ENCODE data around the gene RNF213. TPM values are rescaled to one million over a fixed set of nuclear protein-coding genes. Genes with fewer than 3 reads are reported as not detected.
A peak's percentile ranks its signal among the peaks of the same experiment; 100 is the strongest.
"Not testable (repeated sequence)": the region's sequence is repeated elsewhere in the genome, so short reads cannot be mapped to it uniquely, and the experiment has no call there.

Gene RNF213
- total RNA-seq, 1 donor: 198 TPM

DNA sequence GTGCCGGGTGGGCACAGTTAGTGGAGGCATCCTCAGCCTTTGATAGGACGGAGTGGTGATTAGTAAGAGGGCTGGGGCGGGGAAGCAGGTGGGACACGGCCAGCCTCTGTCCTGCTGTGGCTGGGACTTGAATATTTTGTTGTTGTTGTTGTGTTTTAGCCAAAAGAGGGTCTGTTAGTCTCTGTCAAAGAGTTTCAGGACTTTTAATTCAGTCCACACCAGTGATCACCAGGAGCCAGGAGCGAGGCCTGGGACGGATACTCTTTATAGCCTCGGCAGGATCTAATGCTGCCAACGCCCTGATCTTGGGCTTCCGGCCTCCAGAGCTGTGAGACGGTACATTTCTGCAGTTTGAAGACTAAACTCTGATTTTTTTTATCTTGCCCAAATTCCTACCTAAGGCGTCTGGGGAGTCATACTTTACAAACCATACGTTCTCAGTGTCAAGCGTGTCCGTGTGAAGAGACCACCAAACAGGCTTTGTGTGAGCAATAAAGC, 2.9 kb upstream of the RNF213 start:
- no peak for DNase-seq (ENCODE audit: low read depth)
- TF ChIP-seq, protein P1, sequence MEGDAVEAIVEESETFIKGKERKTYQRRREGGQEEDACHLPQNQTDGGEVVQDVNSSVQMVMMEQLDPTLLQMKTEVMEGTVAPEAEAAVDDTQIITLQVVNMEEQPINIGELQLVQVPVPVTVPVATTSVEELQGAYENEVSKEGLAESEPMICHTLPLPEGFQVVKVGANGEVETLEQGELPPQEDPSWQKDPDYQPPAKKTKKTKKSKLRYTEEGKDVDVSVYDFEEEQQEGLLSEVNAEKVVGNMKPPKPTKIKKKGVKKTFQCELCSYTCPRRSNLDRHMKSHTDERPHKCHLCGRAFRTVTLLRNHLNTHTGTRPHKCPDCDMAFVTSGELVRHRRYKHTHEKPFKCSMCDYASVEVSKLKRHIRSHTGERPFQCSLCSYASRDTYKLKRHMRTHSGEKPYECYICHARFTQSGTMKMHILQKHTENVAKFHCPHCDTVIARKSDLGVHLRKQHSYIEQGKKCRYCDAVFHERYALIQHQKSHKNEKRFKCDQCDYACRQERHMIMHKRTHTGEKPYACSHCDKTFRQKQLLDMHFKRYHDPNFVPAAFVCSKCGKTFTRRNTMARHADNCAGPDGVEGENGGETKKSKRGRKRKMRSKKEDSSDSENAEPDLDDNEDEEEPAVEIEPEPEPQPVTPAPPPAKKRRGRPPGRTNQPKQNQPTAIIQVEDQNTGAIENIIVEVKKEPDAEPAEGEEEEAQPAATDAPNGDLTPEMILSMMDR (IDR thresholded peaks at IDR 0.05; ENCODE audit: insufficient read depth, low read depth, low read length): no peak
- no peak overlapping the region for H3K4me3 ChIP-seq (ENCODE audit: low read depth, low read length)

DNA sequence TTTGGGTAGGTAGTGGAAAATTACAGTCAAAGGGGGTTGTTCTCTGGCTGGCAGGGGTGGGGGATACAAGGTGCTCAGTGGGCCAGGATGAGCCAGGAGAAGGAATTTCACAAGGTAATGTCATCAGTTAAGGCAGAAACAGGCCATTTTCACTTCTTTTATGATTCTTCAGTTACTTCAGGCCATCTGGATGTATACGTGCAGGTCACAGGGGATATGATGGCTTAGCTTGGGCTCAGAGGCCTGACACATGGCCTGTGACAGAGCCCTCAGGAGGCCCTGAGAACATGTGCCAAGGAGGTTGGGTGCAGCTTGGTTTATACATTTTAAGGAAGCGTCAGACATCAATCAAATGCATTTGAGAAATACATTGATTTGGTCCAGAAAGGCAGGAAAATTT, 2.4 kb upstream of the RNF213 start:
- not testable (repeated sequence) for DNase-seq (ENCODE audit: low read depth); H3K4me3 ChIP-seq (ENCODE audit: low read depth, low read length)

DNA sequence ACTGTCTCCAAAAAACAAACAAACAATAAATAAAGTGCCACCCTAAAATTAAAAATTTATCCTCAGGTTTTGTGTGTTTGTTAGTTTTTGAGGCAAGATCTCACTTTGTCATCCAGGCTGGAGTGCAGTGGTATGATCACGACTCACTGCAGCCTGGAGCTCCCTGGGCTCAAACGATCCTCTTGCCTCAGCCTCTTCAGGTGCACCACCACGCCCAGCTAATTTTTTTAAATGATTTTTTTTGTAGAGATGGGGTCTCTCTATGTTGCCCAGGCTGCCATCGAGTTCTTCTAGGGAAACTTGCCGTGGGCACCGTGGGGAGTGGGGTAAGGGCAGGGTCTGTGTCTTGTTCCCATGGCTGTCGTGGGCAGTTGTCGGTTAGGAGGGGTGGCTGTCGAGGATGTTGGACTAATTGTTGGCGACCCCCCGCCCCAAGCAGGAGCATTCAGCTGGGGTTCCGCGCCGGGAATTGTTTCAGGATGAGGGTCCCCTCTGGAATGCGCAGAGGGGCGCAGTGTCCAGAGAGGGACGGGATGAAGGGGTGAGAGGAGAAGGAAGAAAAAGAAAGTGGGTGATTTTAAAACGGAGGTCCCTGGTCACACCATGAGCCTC, 1.1 kb upstream of the RNF213 start:
- H3K4me3 ChIP-seq (ENCODE audit: low read depth, low read length): peak overlapping the region; percentile 62
- TF ChIP-seq, protein P1 (IDR thresholded peaks at IDR 0.05; ENCODE audit: insufficient read depth, low read depth, low read length): no peak
- DNase-seq (ENCODE audit: low read depth): no peak

DNA sequence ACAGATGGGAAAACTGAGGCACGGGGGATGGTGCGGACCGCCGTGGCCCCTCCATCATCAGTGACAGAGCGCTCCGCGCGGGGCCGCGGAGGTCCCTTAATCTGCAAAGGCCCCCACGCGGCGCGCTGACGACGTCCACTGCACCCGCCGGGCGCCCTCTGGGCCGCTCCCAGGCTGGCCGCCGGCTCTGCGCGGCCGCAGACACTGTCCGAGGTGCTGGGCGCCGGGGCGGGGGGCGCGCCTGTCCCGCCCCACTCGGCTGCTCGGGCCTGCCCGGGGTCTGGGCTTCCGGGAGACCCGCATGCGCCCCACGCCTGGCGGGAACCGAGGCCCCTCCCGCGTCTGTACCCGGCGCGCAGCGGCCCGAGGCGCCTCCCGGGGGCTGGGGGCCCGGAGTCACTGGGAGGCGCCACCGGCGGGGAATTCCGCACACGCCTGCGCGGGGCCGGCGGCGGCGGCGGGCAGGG, 550 bp upstream of the RNF213 start:
- peak; percentile 82 for DNase-seq (ENCODE audit: low read depth)
- H3K4me3 ChIP-seq (ENCODE audit: low read depth, low read length): peak overlapping the region; percentile 62
- TF ChIP-seq, protein P1 (IDR thresholded peaks at IDR 0.05; ENCODE audit: insufficient read depth, low read depth, low read length): no peak

DNA sequence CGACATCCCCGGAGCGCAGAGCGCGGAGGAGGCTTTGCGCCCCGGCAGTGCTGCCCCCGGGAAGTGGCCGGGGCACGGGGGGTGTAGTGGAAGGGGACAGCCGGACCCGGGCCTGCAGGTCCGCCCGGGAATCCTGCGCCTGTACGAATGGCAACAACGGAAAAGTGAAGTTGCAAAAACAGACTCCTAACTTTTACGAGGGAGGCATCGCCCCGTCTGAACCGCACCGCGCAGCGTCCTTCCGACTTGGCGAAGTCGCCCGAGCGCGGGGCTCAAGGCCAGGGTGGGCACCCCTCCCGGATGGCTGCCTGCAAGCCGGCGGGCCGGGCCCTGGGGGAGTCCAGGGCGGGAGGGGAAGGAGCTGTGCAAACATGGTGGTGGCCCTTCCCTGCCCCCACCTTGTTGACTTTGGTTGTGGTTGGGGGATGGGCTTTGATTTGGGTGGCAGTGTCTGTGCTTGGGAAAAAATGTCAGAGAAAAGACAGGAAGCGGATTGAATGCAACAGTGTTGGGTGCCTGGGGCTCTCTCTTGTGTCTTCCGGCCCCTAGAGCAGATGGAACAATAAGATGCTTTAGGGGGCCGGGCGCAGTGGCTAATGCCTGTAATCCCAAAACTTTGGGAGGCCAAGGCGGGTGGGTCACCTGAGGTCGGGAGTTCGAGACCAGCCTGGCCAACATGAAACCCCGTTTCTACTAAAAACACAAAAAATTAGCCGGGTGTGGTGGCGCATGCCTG, 675 bp downstream of the RNF213 start:
- TF ChIP-seq, protein P1 (IDR thresholded peaks at IDR 0.05; ENCODE audit: insufficient read depth, low read depth, low read length): no peak
- DNase-seq (ENCODE audit: low read depth): peak; percentile 65
- peak overlapping the region; percentile 85 for H3K4me3 ChIP-seq (ENCODE audit: low read depth, low read length)

DNA sequence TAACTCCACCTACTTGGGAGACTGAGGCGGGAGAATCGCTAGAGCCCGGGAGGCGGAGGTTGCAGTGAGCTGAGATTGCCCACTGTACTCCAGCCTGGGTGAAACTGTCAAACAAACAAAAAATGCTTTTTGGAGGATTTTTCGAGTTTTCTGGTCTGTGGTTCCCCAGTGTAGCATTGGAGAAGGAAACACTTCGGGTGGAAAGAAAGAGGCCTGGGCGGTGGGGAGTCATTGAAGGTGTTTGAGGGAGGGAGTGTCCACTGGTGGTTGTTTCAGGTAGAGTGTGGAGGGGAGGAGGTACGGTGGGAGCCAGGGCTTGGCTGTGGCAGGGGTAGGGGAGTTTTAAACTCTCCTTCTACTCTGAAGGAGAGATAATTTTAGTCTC, 1.2 kb downstream of the RNF213 start:
- peak overlapping the region; percentile 85 for H3K4me3 ChIP-seq (ENCODE audit: low read depth, low read length)
- no peak for DNase-seq (ENCODE audit: low read depth)
- TF ChIP-seq, protein P1 (IDR thresholded peaks at IDR 0.05; ENCODE audit: insufficient read depth, low read depth, low read length): no peak

DNA sequence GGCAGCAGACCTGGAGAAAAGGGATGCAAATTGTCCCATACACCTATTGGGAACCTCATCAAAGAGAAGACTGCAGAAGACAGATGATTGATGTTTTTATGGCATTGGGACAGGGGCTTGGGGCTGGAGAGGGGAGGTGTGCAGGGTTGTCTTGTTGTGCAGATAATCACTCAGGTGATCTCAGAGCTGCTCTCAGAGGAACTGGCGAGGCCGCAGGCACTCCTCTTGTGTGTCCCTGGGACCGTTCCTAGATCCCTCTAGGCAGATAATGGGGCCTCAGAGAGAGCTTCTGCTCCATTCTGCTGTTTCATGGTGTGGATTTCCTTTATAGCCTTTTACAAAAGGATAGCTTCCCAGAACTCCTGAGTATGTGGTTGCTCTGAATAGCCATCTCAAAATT, 1.6 kb downstream of the RNF213 start:
- TF ChIP-seq, protein P1 (IDR thresholded peaks at IDR 0.05; ENCODE audit: insufficient read depth, low read depth, low read length): no peak
- peak overlapping the region; percentile 85 for H3K4me3 ChIP-seq (ENCODE audit: low read depth, low read length)
- DNase-seq (ENCODE audit: low read depth): peak; percentile 20

All from fibroblast of villous mesenchyme (primary cell).